Neural crest cell (in vitro differentiated cells): ENCODE data around the gene ART4. TPM values are rescaled to one million over a fixed set of nuclear protein-coding genes. Genes with fewer than 3 reads are reported as not detected.

Experiments
- DNase-seq: peaks from one replicate; pipeline ENCODE4 v3.0.0; 2021; ENCODE audit warnings: low read depth, mixed read lengths, low spot score
- H3K27ac Mint-ChIP-seq: one replicate; pipeline ENCODE4 v1.8.0; 2021; ENCODE audit warnings: mild to moderate bottlenecking, mixed read lengths; ENCODE audit not compliant: unreplicated experiment
- H3K27me3 Mint-ChIP-seq: 2 replicates; pipeline ENCODE4 v1.8.0; 2021; ENCODE audit warnings: low read depth, mild to moderate bottlenecking, mixed read lengths
- H3K36me3 Mint-ChIP-seq: 2 replicates; pipeline ENCODE4 v1.8.0; 2021; ENCODE audit warnings: low read depth, mild to moderate bottlenecking, mixed read lengths
- H3K4me1 Mint-ChIP-seq: 2 replicates; pipeline ENCODE4 v1.8.0; 2021; ENCODE audit warnings: mixed read lengths
- H3K4me3 Mint-ChIP-seq: one replicate; pipeline ENCODE4 v1.8.0; 2021; ENCODE audit warnings: mild to moderate bottlenecking, mixed read lengths
- H3K9me3 Mint-ChIP-seq: 2 replicates; pipeline ENCODE4 v1.8.0; 2021; ENCODE audit warnings: mixed read lengths
- total RNA-seq: library from RNA; stranded (reverse); gene quantifications from 2 replicates; pipeline ENCODE4 v1.2.1, GENCODE V29; 2021
- TF ChIP-seq, protein P1 (sequence below): fragments of 200-600 bp; sonication (generic); conservative IDR thresholded peaks from 2 replicates; pipeline ENCODE4 v1.5.0; 2021; ENCODE audit warnings: antibody characterized with exemption, mild to moderate bottlenecking

Gene ART4
- total RNA-seq, 1 donor from 2014 or later = not detected

GRCh38 chr12:14836336-14837210, 6.8 kb downstream of the ART4 start:
- no peaks in the 10 kb centered on the region for H3K9me3 Mint-ChIP-seq
- H3K4me1 Mint-ChIP-seq = peaks cover 12% of the 10 kb centered on the region
- TF ChIP-seq, protein P1, sequence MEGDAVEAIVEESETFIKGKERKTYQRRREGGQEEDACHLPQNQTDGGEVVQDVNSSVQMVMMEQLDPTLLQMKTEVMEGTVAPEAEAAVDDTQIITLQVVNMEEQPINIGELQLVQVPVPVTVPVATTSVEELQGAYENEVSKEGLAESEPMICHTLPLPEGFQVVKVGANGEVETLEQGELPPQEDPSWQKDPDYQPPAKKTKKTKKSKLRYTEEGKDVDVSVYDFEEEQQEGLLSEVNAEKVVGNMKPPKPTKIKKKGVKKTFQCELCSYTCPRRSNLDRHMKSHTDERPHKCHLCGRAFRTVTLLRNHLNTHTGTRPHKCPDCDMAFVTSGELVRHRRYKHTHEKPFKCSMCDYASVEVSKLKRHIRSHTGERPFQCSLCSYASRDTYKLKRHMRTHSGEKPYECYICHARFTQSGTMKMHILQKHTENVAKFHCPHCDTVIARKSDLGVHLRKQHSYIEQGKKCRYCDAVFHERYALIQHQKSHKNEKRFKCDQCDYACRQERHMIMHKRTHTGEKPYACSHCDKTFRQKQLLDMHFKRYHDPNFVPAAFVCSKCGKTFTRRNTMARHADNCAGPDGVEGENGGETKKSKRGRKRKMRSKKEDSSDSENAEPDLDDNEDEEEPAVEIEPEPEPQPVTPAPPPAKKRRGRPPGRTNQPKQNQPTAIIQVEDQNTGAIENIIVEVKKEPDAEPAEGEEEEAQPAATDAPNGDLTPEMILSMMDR = no peak
- no peaks in the 10 kb centered on the region for H3K36me3 Mint-ChIP-seq
- no peak overlapping the region for H3K4me3 Mint-ChIP-seq
- no peak overlapping the region for H3K27ac Mint-ChIP-seq
- H3K27me3 Mint-ChIP-seq = no peaks in the 10 kb centered on the region
- no peak for DNase-seq

DNA sequence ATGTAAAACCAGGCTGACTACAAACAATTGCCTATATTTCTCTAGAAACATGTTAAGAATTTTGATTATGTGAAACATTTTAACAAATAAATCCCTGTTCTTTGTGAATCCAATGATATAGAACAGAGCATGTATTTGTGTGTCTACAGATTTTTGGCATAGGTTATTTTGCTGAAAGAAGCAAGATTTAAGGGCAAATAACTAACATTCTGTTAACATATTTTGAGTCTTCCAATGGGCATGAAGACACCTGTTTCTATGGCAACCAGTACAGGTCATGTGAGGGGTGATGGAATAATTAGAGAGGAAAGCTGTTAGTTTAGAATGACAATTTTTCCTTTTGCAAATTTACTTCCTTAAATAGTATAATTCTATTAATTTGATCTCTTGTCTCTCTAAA, 8.8 kb downstream of the ART4 start:
- Mint-ChIP-seq H3K9me3 (no peaks in the 10 kb centered on the region), H3K4me1 (peaks cover 12% of the 10 kb centered on the region), H3K36me3 (no peaks in the 10 kb centered on the region), H3K27ac (no peak overlapping the region), H3K4me3 (no peak overlapping the region), H3K27me3 (no peaks in the 10 kb centered on the region)
- TF ChIP-seq, protein P1 = no peak
- no peak for DNase-seq

- Mint-ChIP-seq H3K4me3 (no peak overlapping the region), H3K27ac (no peak overlapping the region), H3K9me3 (no peaks in the 10 kb centered on the region), H3K27me3 (no peaks in the 10 kb centered on the region), H3K36me3 (no peaks in the 10 kb centered on the region), H3K4me1 (peaks cover 12% of the 10 kb centered on the region)
- TF ChIP-seq, protein P1 = no peak
- no peak for DNase-seq
These were observed 9.4 kb downstream of the ART4 start for GRCh38 chr12:14833952-14834351.

- H3K9me3 Mint-ChIP-seq = no peaks in the 10 kb centered on the region
- H3K27me3 Mint-ChIP-seq = no peaks in the 10 kb centered on the region
- H3K4me1 Mint-ChIP-seq = peaks cover 12% of the 10 kb centered on the region
- H3K4me3 Mint-ChIP-seq = no peak overlapping the region
- H3K36me3 Mint-ChIP-seq = no peaks in the 10 kb centered on the region
- no peak overlapping the region for H3K27ac Mint-ChIP-seq
- TF ChIP-seq, protein P1 = no peak
- no peak for DNase-seq
These were observed 10.0 kb downstream of the ART4 start for GRCh38 chr12:14833336-14833735.

DNA sequence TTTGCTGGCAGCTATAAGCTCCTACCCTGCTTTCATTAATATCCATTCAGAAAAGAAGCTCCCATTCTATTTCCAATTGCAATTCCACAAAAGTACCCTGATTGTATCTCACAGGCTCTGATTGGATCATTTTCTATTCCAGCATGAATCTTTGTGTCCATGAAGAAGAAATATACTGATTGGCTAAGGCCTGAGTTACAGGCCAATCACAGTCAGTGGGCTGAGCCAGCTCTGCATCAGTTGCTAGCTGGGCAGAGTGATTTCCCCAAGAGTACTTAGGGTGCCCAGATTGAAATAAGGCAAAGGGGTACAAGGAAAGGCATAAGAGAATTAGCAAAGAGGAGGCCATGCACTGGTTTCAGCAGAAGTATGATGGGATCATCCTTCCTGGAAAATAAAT, 14.4 kb downstream of the ART4 start:
- H3K9me3 Mint-ChIP-seq = no peaks in the 10 kb centered on the region
- no peak overlapping the region for H3K27ac Mint-ChIP-seq
- TF ChIP-seq, protein P1 = no peak
- peaks cover 1% of the 10 kb centered on the region for H3K4me1 Mint-ChIP-seq
- no peak for DNase-seq
- H3K27me3 Mint-ChIP-seq = no peaks in the 10 kb centered on the region
- H3K36me3 Mint-ChIP-seq = no peaks in the 10 kb centered on the region
- no peak overlapping the region for H3K4me3 Mint-ChIP-seq
